Measurements from ENCODE around the gene ICA1.

DNA sequence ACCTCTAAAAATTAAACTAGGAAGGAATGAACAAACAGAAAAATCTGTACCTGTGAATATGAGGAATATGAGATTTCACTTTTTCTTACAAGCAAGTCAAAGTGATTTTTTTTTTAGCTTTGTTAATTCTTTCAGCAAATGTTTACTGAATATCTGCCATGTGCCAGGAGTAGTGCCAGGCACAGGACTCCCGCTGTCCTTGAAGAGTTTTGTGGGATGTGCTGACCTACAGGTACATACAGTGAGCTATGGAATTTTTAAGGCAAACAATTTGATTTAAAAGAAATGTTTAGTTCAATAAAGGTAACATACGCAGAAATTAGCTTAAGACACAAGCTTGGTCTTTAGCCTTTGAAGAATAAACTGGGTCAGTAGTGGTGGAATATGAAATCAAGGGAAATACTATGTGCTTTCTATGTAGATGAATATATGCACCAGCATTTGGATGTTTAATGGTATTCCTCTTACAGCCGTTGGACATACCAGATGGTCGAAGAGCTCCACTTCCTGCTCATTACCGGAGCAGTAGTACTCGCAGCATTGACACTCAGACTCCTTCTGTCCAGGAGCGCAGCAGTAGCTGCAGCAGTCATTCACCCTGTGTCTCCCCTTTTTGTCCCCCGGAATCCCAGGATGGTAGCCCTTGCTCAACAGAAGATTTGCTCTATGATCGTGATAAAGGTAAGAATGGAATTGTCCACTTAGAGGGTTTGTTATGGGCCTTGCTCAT, 191.4 kb downstream of the ICA1 start:
- TF ChIP-seq POLR2A (IDR thresholded peaks at IDR 0.05), result no peak
- TF ChIP-seq, protein P1, sequence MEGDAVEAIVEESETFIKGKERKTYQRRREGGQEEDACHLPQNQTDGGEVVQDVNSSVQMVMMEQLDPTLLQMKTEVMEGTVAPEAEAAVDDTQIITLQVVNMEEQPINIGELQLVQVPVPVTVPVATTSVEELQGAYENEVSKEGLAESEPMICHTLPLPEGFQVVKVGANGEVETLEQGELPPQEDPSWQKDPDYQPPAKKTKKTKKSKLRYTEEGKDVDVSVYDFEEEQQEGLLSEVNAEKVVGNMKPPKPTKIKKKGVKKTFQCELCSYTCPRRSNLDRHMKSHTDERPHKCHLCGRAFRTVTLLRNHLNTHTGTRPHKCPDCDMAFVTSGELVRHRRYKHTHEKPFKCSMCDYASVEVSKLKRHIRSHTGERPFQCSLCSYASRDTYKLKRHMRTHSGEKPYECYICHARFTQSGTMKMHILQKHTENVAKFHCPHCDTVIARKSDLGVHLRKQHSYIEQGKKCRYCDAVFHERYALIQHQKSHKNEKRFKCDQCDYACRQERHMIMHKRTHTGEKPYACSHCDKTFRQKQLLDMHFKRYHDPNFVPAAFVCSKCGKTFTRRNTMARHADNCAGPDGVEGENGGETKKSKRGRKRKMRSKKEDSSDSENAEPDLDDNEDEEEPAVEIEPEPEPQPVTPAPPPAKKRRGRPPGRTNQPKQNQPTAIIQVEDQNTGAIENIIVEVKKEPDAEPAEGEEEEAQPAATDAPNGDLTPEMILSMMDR (IDR thresholded peaks at IDR 0.05), result no peak

Measured in body of pancreas (tissue), 4 donors.